Measurements from ENCODE around the gene EXOSC7.
"Not testable (repeated sequence)": the region's sequence is repeated elsewhere in the genome, so short reads cannot be mapped to it uniquely, and the experiment has no call there.

The EXOSC7 gene

DNA sequence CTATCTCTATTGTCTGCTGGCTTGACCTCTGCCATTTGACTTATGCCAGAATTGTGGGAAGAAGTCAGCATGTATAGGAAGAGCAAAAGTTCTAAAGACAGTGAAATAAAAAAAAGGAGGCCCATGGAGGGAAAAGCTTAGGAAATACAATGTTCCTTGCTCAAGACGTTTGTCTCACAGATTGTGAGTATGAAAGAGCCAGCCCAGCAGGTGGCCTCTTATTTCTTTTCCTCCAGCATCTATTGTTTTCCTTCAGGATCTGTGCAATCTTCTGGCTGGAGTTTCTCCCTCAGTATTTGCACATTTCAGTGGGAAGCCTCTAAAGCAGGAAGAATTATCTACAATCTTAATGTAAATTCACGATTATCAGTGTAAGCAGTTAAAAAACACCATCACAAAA, 43.8 kb upstream of the EXOSC7 start:
- TF ChIP-seq, protein P1, sequence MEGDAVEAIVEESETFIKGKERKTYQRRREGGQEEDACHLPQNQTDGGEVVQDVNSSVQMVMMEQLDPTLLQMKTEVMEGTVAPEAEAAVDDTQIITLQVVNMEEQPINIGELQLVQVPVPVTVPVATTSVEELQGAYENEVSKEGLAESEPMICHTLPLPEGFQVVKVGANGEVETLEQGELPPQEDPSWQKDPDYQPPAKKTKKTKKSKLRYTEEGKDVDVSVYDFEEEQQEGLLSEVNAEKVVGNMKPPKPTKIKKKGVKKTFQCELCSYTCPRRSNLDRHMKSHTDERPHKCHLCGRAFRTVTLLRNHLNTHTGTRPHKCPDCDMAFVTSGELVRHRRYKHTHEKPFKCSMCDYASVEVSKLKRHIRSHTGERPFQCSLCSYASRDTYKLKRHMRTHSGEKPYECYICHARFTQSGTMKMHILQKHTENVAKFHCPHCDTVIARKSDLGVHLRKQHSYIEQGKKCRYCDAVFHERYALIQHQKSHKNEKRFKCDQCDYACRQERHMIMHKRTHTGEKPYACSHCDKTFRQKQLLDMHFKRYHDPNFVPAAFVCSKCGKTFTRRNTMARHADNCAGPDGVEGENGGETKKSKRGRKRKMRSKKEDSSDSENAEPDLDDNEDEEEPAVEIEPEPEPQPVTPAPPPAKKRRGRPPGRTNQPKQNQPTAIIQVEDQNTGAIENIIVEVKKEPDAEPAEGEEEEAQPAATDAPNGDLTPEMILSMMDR (conservative IDR thresholded peaks at IDR 0.05; ENCODE audit: low read depth) = no peak
- ChIA-PET POLR2A (ENCODE audit: low non-redundant PET) (no interaction called here), CTCF (no interaction called here)
- no peak overlapping the region for H3K27ac ChIP-seq
- no peak for DNase-seq (ENCODE audit: low spot score)

DNA sequence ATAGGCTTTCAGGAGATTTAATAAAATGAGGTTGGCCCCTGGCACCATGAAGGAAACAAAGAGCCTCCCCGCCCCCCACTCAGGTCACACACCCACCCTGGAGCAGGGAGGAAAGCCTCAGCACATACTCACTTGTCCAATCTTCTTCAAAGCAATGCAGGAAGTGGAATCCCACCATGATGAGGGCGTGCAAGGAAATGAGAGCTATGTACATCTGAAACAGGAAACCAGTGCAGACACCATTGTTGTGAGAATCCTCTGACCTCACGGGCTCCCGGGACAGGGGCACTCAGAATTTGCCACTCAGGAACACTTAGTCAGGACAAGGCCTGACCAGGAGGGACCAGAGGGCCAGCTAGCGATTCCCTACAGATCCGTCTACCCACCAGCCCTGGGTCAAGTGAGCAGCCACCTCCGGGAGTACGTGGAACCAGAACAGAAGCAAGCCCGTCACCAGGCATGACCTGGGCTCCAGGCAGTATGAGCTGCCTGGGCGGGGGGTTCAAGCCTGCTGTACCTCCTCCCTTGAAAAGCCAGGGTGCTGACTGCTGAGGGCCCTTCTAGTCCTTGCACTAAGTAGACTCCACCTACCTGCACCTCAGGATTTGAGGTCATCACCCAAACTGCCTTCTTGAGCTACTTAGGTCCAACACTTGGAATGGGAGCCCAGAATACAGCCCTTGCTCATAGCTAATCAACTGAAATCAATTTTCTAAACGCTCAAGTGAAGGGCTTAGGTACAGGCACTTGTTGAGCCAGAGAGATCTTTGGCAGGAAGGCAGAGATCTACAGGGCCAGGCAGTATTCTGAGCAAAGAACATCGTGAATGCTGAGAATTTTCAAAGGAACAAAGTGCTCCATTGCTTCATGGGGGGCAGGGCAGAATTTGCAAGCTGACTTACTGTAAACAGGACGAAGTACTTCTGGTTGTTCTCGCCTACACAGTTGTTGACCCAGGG, 42.8 kb upstream of the EXOSC7 start:
- no peak overlapping the region for H3K27ac ChIP-seq
- ChIA-PET CTCF (no interaction called here), POLR2A (ENCODE audit: low non-redundant PET) (no interaction called here)
- DNase-seq (ENCODE audit: low spot score) = no peak
- TF ChIP-seq, protein P1 (conservative IDR thresholded peaks at IDR 0.05; ENCODE audit: low read depth) = no peak

DNA sequence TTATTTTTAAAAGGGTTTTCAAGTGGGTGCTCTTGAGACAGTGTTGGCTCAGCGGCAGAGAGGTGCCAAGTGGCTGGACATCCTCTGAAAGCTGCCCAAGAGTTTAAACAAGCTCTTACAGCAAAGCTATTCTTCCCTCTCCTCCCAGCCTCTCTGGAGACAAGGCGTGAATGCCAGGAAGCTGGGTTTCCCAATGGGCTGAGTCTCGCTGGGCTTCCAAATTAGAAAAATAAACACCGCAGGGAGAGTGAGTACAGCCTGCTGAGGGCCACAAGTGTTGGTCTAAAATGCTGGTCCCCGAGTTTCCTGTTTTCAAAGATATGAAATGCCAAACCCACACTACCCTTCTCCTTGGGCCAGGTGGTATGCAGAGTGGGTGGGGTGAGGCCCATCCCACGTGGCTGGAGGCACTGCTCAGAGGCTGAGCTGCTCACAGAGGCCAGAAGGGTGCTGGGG, 36.4 kb upstream of the EXOSC7 start:
- peak overlapping the region; percentile 15; the same call in 1 of the 2 replicates for H3K27ac ChIP-seq
- TF ChIP-seq, protein P1 (conservative IDR thresholded peaks at IDR 0.05; ENCODE audit: low read depth) = no peak
- CTCF ChIA-PET = interaction anchor here (0.6 kb wide), 1 partner anchor 284 kb away, joined by 5 read pairs; no protein-coding TSS in a partner anchor
- POLR2A ChIA-PET (ENCODE audit: low non-redundant PET) = no interaction called here
- DNase-seq (ENCODE audit: low spot score) = no peak

DNA sequence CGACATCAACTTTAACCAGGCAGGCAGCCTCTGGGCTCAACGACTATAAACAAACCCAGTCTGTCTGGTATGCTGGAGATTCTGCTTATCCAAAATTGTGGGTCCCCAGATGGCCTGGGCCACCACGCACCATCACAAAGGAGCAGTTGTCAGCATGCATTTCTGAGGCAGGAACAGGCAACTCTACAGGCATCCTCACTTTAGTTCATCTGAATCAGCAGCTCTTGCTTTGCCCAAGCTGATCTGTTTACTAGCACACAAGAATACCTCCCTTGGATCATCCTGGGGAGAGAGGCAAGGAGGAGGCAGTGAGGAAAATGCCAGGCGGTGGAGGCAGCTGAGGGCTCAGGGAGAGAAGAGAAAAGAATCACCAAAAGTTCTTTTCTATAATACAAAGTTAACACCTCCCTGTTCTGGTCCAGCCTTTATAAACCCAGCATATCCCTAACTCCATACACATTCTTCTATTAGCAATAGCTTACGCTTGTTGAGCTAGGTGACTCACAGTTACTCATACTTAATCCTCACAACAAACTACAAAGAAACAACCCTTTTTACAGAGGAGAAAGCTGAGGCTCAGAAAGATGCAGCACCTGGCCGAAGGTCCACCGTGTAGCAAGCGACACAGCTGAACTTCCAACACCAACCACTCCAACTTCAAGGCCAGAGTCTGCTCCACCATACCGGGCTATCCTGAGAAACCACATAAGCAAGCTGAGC, 33.7 kb upstream of the EXOSC7 start:
- DNase-seq (ENCODE audit: low spot score) = peak; percentile 69
- TF ChIP-seq, protein P1 (conservative IDR thresholded peaks at IDR 0.05; ENCODE audit: low read depth) = no peak
- CTCF ChIA-PET = no interaction called here
- POLR2A ChIA-PET (ENCODE audit: low non-redundant PET) = no interaction called here
- H3K27ac ChIP-seq = peak overlapping the region; percentile 37

DNA sequence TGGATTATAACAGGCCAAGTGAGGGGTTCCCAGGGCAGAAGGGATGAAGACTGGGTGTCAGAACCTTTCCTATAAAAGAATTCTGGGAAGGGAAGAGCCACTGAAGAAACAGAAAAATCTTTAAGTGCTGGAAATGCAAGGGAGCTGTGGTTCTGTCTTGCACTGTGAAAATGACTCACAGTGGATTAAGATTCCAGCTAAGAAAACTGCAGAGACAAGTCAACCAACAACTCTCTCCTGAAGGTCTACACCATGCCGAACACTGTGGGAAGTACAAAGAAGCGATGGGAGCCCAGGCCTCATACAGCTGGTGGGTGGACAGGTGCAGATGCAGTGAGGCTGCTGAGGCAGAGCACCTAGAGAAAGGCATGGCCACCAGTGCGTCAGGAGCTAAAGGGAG, 27.8 kb upstream of the EXOSC7 start:
- ChIA-PET POLR2A (ENCODE audit: low non-redundant PET) (no interaction called here), CTCF (no interaction called here)
- H3K27ac ChIP-seq = no peak overlapping the region
- no peak for DNase-seq (ENCODE audit: low spot score)
- TF ChIP-seq, protein P1 (conservative IDR thresholded peaks at IDR 0.05; ENCODE audit: low read depth) = no peak

DNA sequence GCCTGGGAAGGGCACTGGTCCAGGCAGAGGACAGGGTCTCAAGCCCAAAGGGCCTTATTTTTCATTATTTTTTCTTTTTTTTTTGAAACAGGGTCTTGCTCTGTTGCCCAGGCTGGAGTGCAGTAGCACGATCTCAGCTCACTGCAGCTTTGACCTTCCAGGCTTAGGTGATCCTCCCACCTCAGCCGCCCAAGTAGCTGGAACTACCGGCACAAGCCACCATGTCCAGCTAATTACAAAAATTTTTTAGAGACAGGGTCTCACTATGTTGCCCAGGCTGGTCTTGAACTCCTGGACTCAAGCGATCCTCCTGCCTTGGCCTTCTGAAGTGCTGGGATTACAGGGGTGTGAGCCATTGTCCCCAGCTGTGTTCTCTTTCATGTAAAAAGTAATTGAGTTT, 26.3 kb upstream of the EXOSC7 start:
- H3K27ac ChIP-seq; CTCF ChIA-PET; POLR2A ChIA-PET (ENCODE audit: low non-redundant PET); DNase-seq (ENCODE audit: low spot score): not testable (repeated sequence)

All from RWPE1 (cell line).